ENCODE results near the gene LRP5. TPM values are rescaled to one million over a fixed set of nuclear protein-coding genes. Genes with fewer than 3 reads are reported as not detected.

The LRP5 gene
- total and polyA plus RNA-seq, 8 donors = 11.8 to 152 (median 44.2) TPM

- 84 to 92% (median 88%) methylated on average over 33 to 35 of the region's 35 CpGs for WGBS, 5 donors
- intact Hi-C loops (cut with DNase I; ENCODE audit: low total_unique reads) = no loop called here
- peaks cover 38 to 72% (median 59%) of the 10 kb centered on the region in 4 donors for H3K4me1 ChIP-seq
- H3K27ac ChIP-seq = peak overlapping the region in 4 of 5 donors; percentile 42 to 86 (median 80)
- H3K9me3 ChIP-seq = no peaks in the 10 kb centered on the region
- no peak overlapping the region for H3K4me3 ChIP-seq
- TF ChIP-seq POLR2AphosphoS5 (IDR thresholded peaks at IDR 0.05) = no peak
- TF ChIP-seq POLR2A (IDR thresholded peaks at IDR 0.05) = no peak
- TF ChIP-seq CTCF (IDR thresholded peaks at IDR 0.05) = no peak
- TF ChIP-seq EP300 (IDR thresholded peaks at IDR 0.05) = no peak
- no peaks in the 10 kb centered on the region for H3K27me3 ChIP-seq
- DNase-seq = peak in 1 of 2 donors; percentile 56
- peaks cover 6 to 35% (median 23%) of the 10 kb centered on the region in 4 donors for H3K36me3 ChIP-seq
Measured at GRCh38 chr11:68371171-68372041, 59.0 kb downstream of the LRP5 start.

GRCh38 chr11:68372114-68372513, 59.7 kb downstream of the LRP5 start:
- DNase-seq = no peak
- H3K27me3 ChIP-seq = no peaks in the 10 kb centered on the region
- WGBS, 5 donors = 77 to 87% (median 86%) methylated on average over 21 of the region's 21 CpGs
- peak overlapping the region in 3 of 5 donors; percentile 77 to 86 (median 83) for H3K27ac ChIP-seq
- no peak for TF ChIP-seq POLR2A (IDR thresholded peaks at IDR 0.05)
- TF ChIP-seq EP300 (IDR thresholded peaks at IDR 0.05) = no peak
- no peak for TF ChIP-seq CTCF (IDR thresholded peaks at IDR 0.05)
- no peaks in the 10 kb centered on the region for H3K9me3 ChIP-seq
- H3K4me3 ChIP-seq = no peak overlapping the region
- intact Hi-C loops (cut with DNase I; ENCODE audit: low total_unique reads) = no loop called here
- H3K4me1 ChIP-seq = peaks cover 41 to 79% (median 65%) of the 10 kb centered on the region in 4 donors
- H3K36me3 ChIP-seq = peaks cover 3 to 28% (median 16%) of the 10 kb centered on the region in 4 donors

- DNase-seq = peak in 1 of 2 donors; percentile 47
- Histone ChIP-seq H3K4me3 (no peak overlapping the region), H3K36me3 (peaks cover 0 to 23% (median 11%) of the 10 kb centered on the region in 4 donors), H3K9me3 (no peaks in the 10 kb centered on the region), H3K27me3 (no peaks in the 10 kb centered on the region), H3K27ac (peak overlapping the region in 4 of 5 donors; percentile 70 to 86 (median 80)), H3K4me1 (peaks cover 46 to 84% (median 70%) of the 10 kb centered on the region in 4 donors)
- WGBS, 5 donors = 59 to 79% (median 67%) methylated on average over 13 to 15 of the region's 15 CpGs
- TF ChIP-seq POLR2AphosphoS5 (IDR thresholded peaks at IDR 0.05) = no peak
- no peak for TF ChIP-seq CTCF (IDR thresholded peaks at IDR 0.05)
- TF ChIP-seq POLR2A (IDR thresholded peaks at IDR 0.05) = no peak
- TF ChIP-seq EP300 (IDR thresholded peaks at IDR 0.05) = no peak
- intact Hi-C loops (cut with DNase I; ENCODE audit: low total_unique reads) = no loop called here
Measured at GRCh38 chr11:68372625-68373024, 60.2 kb downstream of the LRP5 start.

GRCh38 chr11:68373189-68373814, 60.9 kb downstream of the LRP5 start:
- intact Hi-C loops (cut with DNase I; ENCODE audit: low total_unique reads) = no loop called here
- H3K4me1 ChIP-seq = peaks cover 50 to 91% (median 76%) of the 10 kb centered on the region in 4 donors
- H3K36me3 ChIP-seq = peaks cover 0 to 17% (median 4%) of the 10 kb centered on the region in 4 donors
- no peaks in the 10 kb centered on the region for H3K27me3 ChIP-seq
- H3K4me3 ChIP-seq = peak overlapping the region in 1 of 4 donors; percentile 26
- peak overlapping the region; percentile 65 to 86 (median 77) for H3K27ac ChIP-seq
- 46 to 75% (median 74%) methylated on average over 10 to 22 of the region's 22 CpGs for WGBS, 5 donors
- DNase-seq = peak in 1 of 2 donors; percentile 79
- H3K9me3 ChIP-seq = no peaks in the 10 kb centered on the region
- TF ChIP-seq CTCF (IDR thresholded peaks at IDR 0.05) (no peak), POLR2AphosphoS5 (IDR thresholded peaks at IDR 0.05) (no peak), POLR2A (IDR thresholded peaks at IDR 0.05) (no peak), EP300 (IDR thresholded peaks at IDR 0.05) (no peak)
